ENCODE data around the gene GLYATL3. TPM values are rescaled to one million over a fixed set of nuclear protein-coding genes. Genes with fewer than 3 reads are reported as not detected.
"Not testable (repeated sequence)": the region's sequence is repeated elsewhere in the genome, so short reads cannot be mapped to it uniquely, and the experiment has no call there.

The GLYATL3 gene
- total RNA-seq, 2 donors from 2014 or later: not detected

DNA sequence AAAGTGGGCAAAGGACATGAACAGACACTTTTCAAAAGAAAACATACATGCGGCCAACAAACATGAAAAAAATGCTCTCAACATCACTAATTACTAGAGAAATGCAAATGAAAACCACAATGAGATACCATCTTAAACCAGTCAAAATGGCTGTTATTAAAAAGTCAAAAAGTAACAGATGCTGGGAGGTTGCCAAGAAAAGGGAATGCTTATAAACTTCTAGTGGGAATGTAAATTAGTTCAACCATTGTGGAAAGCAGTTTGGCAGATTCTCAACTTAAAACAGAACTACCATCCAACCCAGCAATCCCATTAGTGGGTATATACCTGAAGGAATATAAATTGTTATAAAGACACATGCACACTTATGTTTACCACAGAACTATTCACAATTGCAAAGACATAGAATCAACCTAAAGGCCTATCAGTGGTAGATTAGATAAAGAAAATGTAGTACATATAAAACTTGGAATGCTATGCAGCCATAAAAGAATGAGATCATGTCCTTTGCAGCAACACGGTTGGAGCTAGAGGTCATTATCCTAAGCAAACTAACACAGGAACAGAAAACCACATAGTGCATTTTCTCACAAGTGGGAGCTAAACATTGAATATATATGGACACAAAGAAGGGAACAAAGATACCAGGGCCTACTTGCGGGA is 20.3 kb upstream of the GLYATL3 start:
- Histone ChIP-seq H3K36me3 (no peaks in the 10 kb centered on the region), H3K27me3 (no peaks in the 10 kb centered on the region), H3K4me1 (no peaks in the 10 kb centered on the region), H3K4me3 (no peak overlapping the region), H3K27ac (no peak overlapping the region), H3K9me3 (no peaks in the 10 kb centered on the region)
- DNase-seq (ENCODE audit: low spot score): no peak
- TF ChIP-seq, protein P1, sequence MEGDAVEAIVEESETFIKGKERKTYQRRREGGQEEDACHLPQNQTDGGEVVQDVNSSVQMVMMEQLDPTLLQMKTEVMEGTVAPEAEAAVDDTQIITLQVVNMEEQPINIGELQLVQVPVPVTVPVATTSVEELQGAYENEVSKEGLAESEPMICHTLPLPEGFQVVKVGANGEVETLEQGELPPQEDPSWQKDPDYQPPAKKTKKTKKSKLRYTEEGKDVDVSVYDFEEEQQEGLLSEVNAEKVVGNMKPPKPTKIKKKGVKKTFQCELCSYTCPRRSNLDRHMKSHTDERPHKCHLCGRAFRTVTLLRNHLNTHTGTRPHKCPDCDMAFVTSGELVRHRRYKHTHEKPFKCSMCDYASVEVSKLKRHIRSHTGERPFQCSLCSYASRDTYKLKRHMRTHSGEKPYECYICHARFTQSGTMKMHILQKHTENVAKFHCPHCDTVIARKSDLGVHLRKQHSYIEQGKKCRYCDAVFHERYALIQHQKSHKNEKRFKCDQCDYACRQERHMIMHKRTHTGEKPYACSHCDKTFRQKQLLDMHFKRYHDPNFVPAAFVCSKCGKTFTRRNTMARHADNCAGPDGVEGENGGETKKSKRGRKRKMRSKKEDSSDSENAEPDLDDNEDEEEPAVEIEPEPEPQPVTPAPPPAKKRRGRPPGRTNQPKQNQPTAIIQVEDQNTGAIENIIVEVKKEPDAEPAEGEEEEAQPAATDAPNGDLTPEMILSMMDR (IDR thresholded peaks at IDR 0.05): no peak

DNA sequence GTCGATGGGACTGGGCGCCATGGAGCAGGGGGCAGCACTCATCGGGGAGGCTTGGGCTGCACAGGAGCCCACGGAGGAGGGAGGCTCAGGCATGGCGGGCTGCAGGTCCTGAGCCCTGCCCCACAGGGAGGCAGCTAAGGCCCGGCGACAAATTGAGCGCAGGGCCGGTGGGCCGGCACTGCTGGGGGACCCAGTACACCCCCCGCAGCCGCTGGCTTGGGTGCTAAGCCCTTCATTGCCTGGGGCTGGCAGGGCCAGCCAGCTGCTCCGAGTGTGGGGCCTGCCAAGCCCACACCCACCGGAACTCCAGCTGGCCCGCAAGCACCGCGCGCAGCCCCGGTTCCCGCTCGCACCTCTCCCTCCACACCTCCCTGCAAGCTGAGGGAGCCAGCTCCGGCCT is 17.9 kb upstream of the GLYATL3 start:
- not testable (repeated sequence) for H3K27ac ChIP-seq; H3K9me3 ChIP-seq; H3K4me3 ChIP-seq; H3K4me1 ChIP-seq; H3K36me3 ChIP-seq; H3K27me3 ChIP-seq; DNase-seq (ENCODE audit: low spot score)

DNA sequence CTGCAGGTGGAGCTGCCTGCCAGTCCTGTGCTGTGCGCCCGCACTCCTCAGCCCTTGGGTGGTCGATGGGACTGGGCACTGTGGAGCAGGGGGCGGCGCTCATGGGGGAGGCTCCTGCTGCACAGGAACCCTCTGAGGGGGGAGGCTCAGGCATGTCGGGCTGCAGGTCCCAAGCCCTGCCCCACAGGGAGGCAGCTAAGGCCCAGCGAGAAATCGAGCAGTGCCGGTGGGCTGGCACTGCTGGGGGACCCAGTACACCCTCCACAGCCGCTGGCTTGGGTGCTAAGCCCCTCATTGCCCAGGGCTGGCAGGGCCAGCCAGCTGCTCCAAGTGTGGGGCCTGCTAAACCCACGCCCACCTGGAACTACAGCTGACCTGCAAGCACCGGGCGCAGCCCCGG is 16.3 kb upstream of the GLYATL3 start:
- not testable (repeated sequence) for H3K4me3 ChIP-seq; H3K4me1 ChIP-seq; DNase-seq (ENCODE audit: low spot score); H3K36me3 ChIP-seq; H3K27ac ChIP-seq; H3K9me3 ChIP-seq; H3K27me3 ChIP-seq

DNA sequence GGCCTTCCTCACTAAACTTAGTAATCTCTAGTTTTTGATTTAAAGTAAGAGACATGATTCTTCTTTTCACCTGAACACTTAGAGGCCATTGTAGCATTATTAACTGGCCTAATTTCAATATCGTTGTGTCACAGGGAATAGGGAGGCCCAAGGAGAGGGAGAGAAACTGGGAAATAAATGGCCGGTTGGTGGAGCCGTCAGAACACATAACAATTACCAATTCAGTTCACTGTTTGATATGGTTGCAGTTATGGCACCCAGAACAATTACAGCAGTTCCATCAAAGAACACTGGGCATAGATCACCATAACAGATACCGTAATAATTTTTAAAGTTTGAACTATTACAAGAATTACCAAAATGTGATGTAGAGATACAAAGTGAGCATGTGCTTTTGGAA is 9.1 kb upstream of the GLYATL3 start:
- Histone ChIP-seq H3K27ac (no peak overlapping the region), H3K4me3 (no peak overlapping the region), H3K4me1 (no peaks in the 10 kb centered on the region), H3K36me3 (peaks cover 20% of the 10 kb centered on the region), H3K27me3 (no peaks in the 10 kb centered on the region), H3K9me3 (no peaks in the 10 kb centered on the region)
- TF ChIP-seq, protein P1 (IDR thresholded peaks at IDR 0.05): no peak
- DNase-seq (ENCODE audit: low spot score): no peak

DNA sequence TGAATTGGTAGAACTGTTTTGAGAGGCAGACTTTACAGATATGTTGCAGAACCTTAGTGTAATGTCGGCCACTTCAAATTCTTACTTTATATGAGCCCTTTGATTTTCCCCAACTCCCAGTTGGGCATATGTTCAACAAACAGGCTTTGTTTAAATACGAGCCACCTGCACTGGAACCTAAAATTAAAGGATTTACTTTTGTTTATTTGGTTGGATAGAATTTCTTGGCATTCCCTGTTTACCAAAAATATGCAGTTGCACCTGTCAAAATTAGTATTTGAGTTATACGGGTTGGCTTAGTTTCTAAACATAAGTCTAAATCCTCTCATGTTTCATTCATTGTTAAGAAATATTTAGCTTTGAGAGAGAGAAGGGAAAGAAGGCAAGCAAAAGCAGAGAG is 2.4 kb upstream of the GLYATL3 start:
- no peak for DNase-seq (ENCODE audit: low spot score)
- H3K4me1 ChIP-seq: no peaks in the 10 kb centered on the region
- no peak overlapping the region for H3K27ac ChIP-seq
- no peaks in the 10 kb centered on the region for H3K36me3 ChIP-seq
- H3K27me3 ChIP-seq: no peaks in the 10 kb centered on the region
- no peaks in the 10 kb centered on the region for H3K9me3 ChIP-seq
- H3K4me3 ChIP-seq: no peak overlapping the region
- TF ChIP-seq, protein P1 (IDR thresholded peaks at IDR 0.05): no peak

DNA sequence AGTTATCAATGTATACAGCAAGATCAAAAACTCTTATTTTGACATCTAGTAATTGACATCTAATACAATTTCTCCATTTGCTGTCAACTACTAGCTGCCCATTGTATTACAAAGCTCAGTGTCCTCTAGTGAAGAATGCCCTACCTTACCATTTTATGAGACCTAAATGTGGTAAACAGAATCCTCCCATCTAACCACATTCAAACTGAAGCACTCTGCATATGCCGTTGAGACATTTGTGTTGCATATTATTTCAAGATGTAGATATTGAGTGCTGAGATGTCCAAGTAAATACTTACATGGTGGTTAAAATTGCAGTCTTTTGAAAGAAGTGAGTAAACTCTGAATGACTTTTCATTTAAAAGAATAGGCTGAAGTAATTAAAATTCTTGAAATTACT is 597 bp upstream of the GLYATL3 start:
- Histone ChIP-seq H3K36me3 (no peaks in the 10 kb centered on the region), H3K4me3 (no peak overlapping the region), H3K4me1 (no peaks in the 10 kb centered on the region), H3K9me3 (no peaks in the 10 kb centered on the region), H3K27me3 (no peaks in the 10 kb centered on the region), H3K27ac (no peak overlapping the region)
- TF ChIP-seq, protein P1 (IDR thresholded peaks at IDR 0.05): no peak
- no peak for DNase-seq (ENCODE audit: low spot score)

DNA sequence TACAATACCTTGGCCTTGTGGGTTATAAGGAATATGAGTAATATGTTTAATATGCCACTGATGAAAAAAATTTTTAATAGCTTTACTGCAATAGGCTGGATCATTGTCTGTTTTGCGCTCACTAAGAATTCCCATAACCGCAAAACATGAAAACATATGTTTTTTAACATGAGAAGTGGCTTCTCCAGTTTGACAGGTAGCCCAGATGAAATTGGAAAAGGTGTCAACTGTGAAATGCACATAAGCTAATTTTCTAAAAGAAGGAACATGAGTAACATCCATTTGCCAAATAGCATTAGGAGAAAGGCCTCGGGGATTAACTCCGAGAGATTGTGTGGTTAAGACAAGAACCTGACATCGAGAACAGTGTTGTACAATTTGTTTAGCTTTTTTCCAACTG is 4.9 kb downstream of the GLYATL3 start:
- Histone ChIP-seq H3K27ac (no peak overlapping the region), H3K9me3 (no peaks in the 10 kb centered on the region), H3K4me3 (no peak overlapping the region), H3K36me3 (no peaks in the 10 kb centered on the region), H3K27me3 (no peaks in the 10 kb centered on the region), H3K4me1 (no peaks in the 10 kb centered on the region)
- TF ChIP-seq, protein P1 (IDR thresholded peaks at IDR 0.05): no peak
- no peak for DNase-seq (ENCODE audit: low spot score)
